ENCODE data around the gene SDF4.

SDF4 gene

DNA sequence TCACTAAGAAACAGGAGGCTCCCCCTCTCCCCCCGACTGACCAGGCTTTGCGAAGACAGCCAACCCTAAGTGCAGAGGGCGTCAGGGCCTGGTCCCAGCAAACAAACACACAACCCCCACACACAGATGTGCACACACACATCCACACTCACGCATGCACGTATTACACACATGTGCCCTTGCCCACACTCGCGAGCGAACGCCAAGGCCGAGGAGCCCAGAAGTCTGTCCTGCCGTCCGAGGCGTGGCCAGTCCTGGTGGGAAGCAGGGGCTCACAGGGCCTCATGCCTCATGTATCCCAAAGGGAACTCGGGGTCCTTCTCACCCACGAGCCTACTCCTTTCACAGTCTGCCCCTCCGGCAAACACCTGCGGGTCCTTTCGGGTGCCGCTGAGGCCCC is 2.0 kb downstream of the SDF4 start:
- Histone ChIP-seq H3K27ac (ENCODE audit: insufficient read depth, low read length, poor library complexity, severe bottlenecking) (no peak overlapping the region), H3K4me1 (ENCODE audit: control insufficient read depth, insufficient read depth, low read length, poor library complexity, severe bottlenecking) (peaks cover 30% of the 10 kb centered on the region), H3K9me3 (ENCODE audit: control insufficient read depth, low read length) (no peaks in the 10 kb centered on the region), H3K27me3 (replicated peaks; ENCODE audit: control insufficient read depth, insufficient read depth, low read length, poor library complexity, severe bottlenecking) (no peaks in the 10 kb centered on the region), H3K4me3 (ENCODE audit: insufficient read depth, low read depth, low read length, poor library complexity, severe bottlenecking) (no peak overlapping the region), H3K36me3 (ENCODE audit: control insufficient read depth, insufficient read depth, low read length) (peaks cover 45% of the 10 kb centered on the region)
- DNase-seq = no peak

GRCh38 chr1:1228596-1229321 is 3.0 kb downstream of the SDF4 start:
- H3K9me3 ChIP-seq (ENCODE audit: control insufficient read depth, low read length) = no peaks in the 10 kb centered on the region
- no peaks in the 10 kb centered on the region for H3K27me3 ChIP-seq (replicated peaks; ENCODE audit: control insufficient read depth, insufficient read depth, low read length, poor library complexity, severe bottlenecking)
- H3K27ac ChIP-seq (ENCODE audit: insufficient read depth, low read length, poor library complexity, severe bottlenecking) = no peak overlapping the region
- no peak for DNase-seq
- no peak overlapping the region for H3K4me3 ChIP-seq (ENCODE audit: insufficient read depth, low read depth, low read length, poor library complexity, severe bottlenecking)
- peaks cover 48% of the 10 kb centered on the region for H3K36me3 ChIP-seq (ENCODE audit: control insufficient read depth, insufficient read depth, low read length)
- peaks cover 26% of the 10 kb centered on the region for H3K4me1 ChIP-seq (ENCODE audit: control insufficient read depth, insufficient read depth, low read length, poor library complexity, severe bottlenecking)

DNA sequence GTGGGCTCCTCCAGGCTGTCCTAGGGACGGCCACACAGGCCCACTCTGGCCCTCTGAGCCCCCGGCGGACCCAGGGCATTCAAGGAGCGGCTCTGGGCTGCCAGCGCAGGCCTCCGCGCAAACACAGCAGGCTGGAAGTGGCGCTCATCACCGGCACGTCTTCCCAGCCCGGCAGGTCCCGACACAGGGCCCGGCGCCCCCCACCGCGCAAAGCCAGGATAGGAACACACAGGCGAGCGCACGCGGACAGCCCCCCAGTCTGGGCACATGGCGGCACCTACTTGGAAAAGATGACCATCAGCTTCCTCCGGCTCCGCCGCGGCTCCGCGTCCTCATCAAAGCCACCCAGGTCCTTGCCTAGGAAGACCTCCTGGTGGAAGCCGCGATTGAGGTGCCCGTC is 3.6 kb downstream of the SDF4 start:
- DNase-seq = no peak
- H3K4me3 ChIP-seq (ENCODE audit: insufficient read depth, low read depth, low read length, poor library complexity, severe bottlenecking) = no peak overlapping the region
- H3K4me1 ChIP-seq (ENCODE audit: control insufficient read depth, insufficient read depth, low read length, poor library complexity, severe bottlenecking) = peaks cover 22% of the 10 kb centered on the region

DNA sequence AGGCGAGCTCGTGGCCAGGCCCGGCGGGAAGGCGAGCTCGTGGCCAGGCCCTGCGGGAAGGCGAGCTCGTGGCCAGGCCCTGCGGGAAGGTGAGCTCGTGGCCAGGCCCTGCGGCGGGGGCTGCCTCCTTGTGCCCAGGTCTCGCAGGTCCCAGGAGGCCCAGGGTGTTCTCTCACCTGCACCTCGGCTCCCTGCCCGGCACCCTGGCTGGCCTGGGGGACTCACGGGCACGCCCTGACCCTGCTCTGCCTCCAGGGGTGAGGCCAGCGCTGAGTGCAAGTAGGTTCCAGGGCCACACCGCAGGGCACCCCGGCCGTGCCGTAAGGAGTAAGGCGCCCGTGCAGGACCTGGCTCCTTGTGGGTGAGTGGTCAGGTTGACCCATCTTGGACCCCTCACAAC is 4.4 kb downstream of the SDF4 start:
- Histone ChIP-seq H3K9me3 (ENCODE audit: control insufficient read depth, low read length) (no peaks in the 10 kb centered on the region), H3K36me3 (ENCODE audit: control insufficient read depth, insufficient read depth, low read length) (peaks cover 58% of the 10 kb centered on the region), H3K27me3 (replicated peaks; ENCODE audit: control insufficient read depth, insufficient read depth, low read length, poor library complexity, severe bottlenecking) (no peaks in the 10 kb centered on the region), H3K27ac (ENCODE audit: insufficient read depth, low read length, poor library complexity, severe bottlenecking) (no peak overlapping the region), H3K4me1 (ENCODE audit: control insufficient read depth, insufficient read depth, low read length, poor library complexity, severe bottlenecking) (peaks cover 17% of the 10 kb centered on the region), H3K4me3 (ENCODE audit: insufficient read depth, low read depth, low read length, poor library complexity, severe bottlenecking) (no peak overlapping the region)
- DNase-seq = no peak

More for the DNA sequence above, 3.6 kb downstream of the SDF4 start:
- no peaks in the 10 kb centered on the region for H3K27me3 ChIP-seq (replicated peaks; ENCODE audit: control insufficient read depth, insufficient read depth, low read length, poor library complexity, severe bottlenecking)
- no peaks in the 10 kb centered on the region for H3K9me3 ChIP-seq (ENCODE audit: control insufficient read depth, low read length)
- H3K36me3 ChIP-seq (ENCODE audit: control insufficient read depth, insufficient read depth, low read length) = peaks cover 50% of the 10 kb centered on the region
- no peak overlapping the region for H3K27ac ChIP-seq (ENCODE audit: insufficient read depth, low read length, poor library complexity, severe bottlenecking)

DNA sequence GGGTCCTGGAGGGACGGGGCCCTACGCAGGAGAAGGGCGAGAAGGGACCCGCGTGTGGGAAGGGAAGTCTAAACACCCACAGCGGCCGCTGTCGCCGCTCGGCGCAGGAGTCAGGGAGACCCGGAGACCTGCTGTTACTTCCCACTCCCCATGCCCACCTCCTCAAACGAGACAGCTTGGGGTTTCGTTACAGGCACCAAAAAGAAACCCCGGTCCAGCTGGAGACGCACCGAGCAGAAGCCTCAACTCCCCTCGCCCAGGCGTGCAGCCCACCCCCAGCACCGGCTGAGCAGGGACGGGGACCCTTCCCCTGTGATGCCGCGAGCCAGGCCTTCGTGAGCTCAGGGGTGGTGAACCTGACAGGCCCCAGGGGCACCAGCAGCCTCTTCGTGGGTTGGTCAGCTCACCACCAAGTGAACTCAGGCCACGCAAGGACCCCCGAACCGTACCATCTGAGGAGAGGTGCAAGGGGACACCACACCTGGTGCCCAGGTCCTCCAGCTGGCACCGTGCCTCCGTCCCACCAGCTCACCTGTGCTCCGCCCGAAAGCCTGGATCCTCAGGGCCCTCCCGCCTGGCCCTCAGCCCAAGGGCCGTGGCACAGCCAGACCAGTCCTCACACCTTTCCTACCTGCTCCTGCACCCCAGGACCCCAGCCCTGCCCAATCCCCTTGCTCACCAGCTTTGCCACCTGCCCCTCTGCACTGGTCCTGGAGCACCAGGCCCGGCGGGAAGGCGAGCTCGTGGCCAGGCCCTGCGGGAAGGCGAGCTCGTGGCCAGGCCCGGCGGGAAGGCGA is 5.0 kb downstream of the SDF4 start:
- peaks cover 64% of the 10 kb centered on the region for H3K36me3 ChIP-seq (ENCODE audit: control insufficient read depth, insufficient read depth, low read length)
- H3K9me3 ChIP-seq (ENCODE audit: control insufficient read depth, low read length) = no peaks in the 10 kb centered on the region
- no peaks in the 10 kb centered on the region for H3K27me3 ChIP-seq (replicated peaks; ENCODE audit: control insufficient read depth, insufficient read depth, low read length, poor library complexity, severe bottlenecking)
- peaks cover 17% of the 10 kb centered on the region for H3K4me1 ChIP-seq (ENCODE audit: control insufficient read depth, insufficient read depth, low read length, poor library complexity, severe bottlenecking)
- no peak for DNase-seq
- H3K4me3 ChIP-seq (ENCODE audit: insufficient read depth, low read depth, low read length, poor library complexity, severe bottlenecking) = no peak overlapping the region
- H3K27ac ChIP-seq (ENCODE audit: insufficient read depth, low read length, poor library complexity, severe bottlenecking) = no peak overlapping the region

- Histone ChIP-seq H3K36me3 (ENCODE audit: control insufficient read depth, insufficient read depth, low read length) (peaks cover 72% of the 10 kb centered on the region), H3K27me3 (replicated peaks; ENCODE audit: control insufficient read depth, insufficient read depth, low read length, poor library complexity, severe bottlenecking) (no peaks in the 10 kb centered on the region), H3K27ac (ENCODE audit: insufficient read depth, low read length, poor library complexity, severe bottlenecking) (no peak overlapping the region), H3K4me1 (ENCODE audit: control insufficient read depth, insufficient read depth, low read length, poor library complexity, severe bottlenecking) (peaks cover 17% of the 10 kb centered on the region), H3K4me3 (ENCODE audit: insufficient read depth, low read depth, low read length, poor library complexity, severe bottlenecking) (no peak overlapping the region), H3K9me3 (ENCODE audit: control insufficient read depth, low read length) (no peaks in the 10 kb centered on the region)
- DNase-seq = no peak
These were observed 5.9 kb downstream of the SDF4 start for GRCh38 chr1:1225913-1226312.

DNA sequence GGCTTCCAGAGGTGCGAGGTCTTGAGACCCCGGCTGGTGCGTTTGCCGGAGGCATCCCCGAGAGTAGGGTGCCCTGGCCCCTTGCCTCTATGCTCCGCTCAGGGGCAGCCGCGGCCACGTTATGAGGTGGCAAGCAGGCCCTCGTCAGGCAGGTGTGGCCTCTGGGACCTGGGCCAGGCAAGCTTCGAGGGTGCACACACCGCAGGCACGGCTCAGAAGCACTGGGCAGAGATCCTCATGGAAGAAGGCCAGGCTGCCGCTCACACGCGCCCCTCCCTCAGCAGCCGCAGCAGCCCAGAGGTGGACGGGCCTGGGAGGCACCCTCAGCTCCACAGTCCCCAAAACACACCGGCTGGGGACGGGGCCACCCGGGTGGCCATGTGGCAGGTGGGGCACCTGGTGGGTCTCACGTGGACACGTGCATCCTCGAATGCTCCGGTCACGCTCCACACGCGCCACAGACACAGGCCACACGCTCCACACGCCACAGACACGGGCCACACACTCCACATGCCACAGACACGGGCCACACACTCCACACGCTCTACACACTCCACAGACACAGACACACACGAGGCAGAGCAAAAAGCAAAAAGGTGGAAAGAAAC is 6.5 kb downstream of the SDF4 start:
- no peak for DNase-seq
- Histone ChIP-seq H3K27ac (ENCODE audit: insufficient read depth, low read length, poor library complexity, severe bottlenecking) (no peak overlapping the region), H3K27me3 (replicated peaks; ENCODE audit: control insufficient read depth, insufficient read depth, low read length, poor library complexity, severe bottlenecking) (no peaks in the 10 kb centered on the region), H3K4me3 (ENCODE audit: insufficient read depth, low read depth, low read length, poor library complexity, severe bottlenecking) (no peak overlapping the region), H3K4me1 (ENCODE audit: control insufficient read depth, insufficient read depth, low read length, poor library complexity, severe bottlenecking) (peaks cover 12% of the 10 kb centered on the region), H3K36me3 (ENCODE audit: control insufficient read depth, insufficient read depth, low read length) (peaks cover 75% of the 10 kb centered on the region), H3K9me3 (ENCODE audit: control insufficient read depth, low read length) (no peaks in the 10 kb centered on the region)

- H3K27me3 ChIP-seq (replicated peaks; ENCODE audit: control insufficient read depth, insufficient read depth, low read length, poor library complexity, severe bottlenecking) = no peaks in the 10 kb centered on the region
- H3K4me3 ChIP-seq (ENCODE audit: insufficient read depth, low read depth, low read length, poor library complexity, severe bottlenecking) = no peak overlapping the region
- peaks cover 73% of the 10 kb centered on the region for H3K36me3 ChIP-seq (ENCODE audit: control insufficient read depth, insufficient read depth, low read length)
- no peak for DNase-seq
- H3K9me3 ChIP-seq (ENCODE audit: control insufficient read depth, low read length) = no peaks in the 10 kb centered on the region
- no peak overlapping the region for H3K27ac ChIP-seq (ENCODE audit: insufficient read depth, low read length, poor library complexity, severe bottlenecking)
- peaks cover 13% of the 10 kb centered on the region for H3K4me1 ChIP-seq (ENCODE audit: control insufficient read depth, insufficient read depth, low read length, poor library complexity, severe bottlenecking)
These were observed 7.9 kb downstream of the SDF4 start for GRCh38 chr1:1223891-1224290.

GRCh38 chr1:1223321-1223720 is 8.5 kb downstream of the SDF4 start:
- DNase-seq = no peak
- Histone ChIP-seq H3K4me1 (ENCODE audit: control insufficient read depth, insufficient read depth, low read length, poor library complexity, severe bottlenecking) (peaks cover 18% of the 10 kb centered on the region), H3K27ac (ENCODE audit: insufficient read depth, low read length, poor library complexity, severe bottlenecking) (no peak overlapping the region), H3K9me3 (ENCODE audit: control insufficient read depth, low read length) (no peaks in the 10 kb centered on the region), H3K27me3 (replicated peaks; ENCODE audit: control insufficient read depth, insufficient read depth, low read length, poor library complexity, severe bottlenecking) (no peaks in the 10 kb centered on the region), H3K36me3 (ENCODE audit: control insufficient read depth, insufficient read depth, low read length) (peaks cover 68% of the 10 kb centered on the region), H3K4me3 (ENCODE audit: insufficient read depth, low read depth, low read length, poor library complexity, severe bottlenecking) (no peak overlapping the region)
